Measurements from ENCODE around the gene LYRM4.

LYRM4 gene

DNA sequence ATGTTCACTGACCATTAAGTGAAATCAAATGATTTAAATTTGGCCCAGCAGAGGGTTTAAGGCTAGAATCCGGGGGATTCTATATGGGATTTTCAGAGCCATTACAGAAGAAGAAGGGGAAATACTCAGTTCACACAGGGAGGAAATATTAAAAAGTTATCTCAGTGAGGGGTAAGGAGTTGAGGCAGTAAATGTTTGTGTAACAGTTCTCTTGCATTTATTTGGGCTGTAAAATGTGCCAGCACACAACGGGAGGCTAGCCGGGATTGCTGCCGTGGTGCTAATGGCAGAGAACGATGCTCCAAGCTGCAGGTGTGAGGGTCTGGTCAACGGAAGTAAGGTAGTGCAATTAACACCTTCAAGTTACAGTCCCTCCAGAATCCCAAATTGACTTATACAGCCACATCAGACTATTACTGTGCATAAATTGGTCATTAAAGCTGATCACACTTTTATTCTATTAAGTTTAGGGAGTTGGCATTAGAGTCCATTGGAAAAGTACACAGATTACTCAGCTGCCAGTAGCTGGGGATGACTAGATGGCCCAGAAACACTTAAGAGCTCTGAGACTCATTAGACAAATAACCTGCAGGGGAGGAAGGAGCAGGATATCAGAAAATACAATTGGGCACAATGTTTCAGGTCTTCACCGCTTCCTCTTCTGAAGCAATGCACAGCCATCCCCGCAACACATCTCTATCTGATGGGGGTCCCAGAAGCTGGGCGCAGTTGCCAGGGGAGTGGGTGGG is 144.3 kb downstream of the LYRM4 start:
- no peak for DNase-seq

DNA sequence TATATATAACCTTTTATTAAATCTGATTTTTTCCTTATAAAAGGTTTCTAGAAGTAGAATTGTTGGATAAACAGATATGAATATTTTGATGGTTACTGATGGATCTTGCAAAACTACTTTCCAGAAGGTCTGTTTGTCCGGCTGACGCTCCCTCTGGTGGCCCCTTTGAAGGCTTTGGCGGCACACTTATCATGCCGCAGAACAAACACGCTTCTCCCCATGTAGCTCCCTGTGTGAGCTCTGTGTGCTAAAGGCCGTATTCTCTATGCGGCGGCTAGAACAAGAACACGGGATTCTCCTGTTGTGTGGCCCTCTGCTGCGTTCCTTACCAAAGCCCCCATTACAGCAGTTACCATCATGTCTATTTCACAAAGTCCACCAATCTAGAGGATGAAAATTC is 145.6 kb downstream of the LYRM4 start:
- no peak for DNase-seq

DNA sequence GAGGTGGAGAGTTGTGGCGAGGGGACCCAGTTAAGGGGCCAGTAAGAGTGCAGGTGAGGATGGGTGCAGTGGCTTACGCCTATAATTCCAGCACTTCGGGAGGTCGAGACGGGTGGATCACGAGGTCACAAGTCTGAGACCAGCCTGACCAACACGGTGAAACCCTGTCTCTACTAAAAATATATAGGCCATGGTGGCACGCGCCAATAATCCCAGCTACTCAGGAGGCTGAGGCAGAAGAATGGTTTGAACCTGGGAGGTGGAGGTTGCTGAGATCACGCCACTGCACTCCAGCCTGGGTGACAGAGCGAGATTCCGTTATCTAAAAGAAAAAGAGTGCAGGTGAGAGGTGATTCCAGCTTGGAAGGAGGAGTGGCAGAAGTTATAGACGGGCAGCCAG is 147.7 kb downstream of the LYRM4 start:
- DNase-seq: no peak

DNA sequence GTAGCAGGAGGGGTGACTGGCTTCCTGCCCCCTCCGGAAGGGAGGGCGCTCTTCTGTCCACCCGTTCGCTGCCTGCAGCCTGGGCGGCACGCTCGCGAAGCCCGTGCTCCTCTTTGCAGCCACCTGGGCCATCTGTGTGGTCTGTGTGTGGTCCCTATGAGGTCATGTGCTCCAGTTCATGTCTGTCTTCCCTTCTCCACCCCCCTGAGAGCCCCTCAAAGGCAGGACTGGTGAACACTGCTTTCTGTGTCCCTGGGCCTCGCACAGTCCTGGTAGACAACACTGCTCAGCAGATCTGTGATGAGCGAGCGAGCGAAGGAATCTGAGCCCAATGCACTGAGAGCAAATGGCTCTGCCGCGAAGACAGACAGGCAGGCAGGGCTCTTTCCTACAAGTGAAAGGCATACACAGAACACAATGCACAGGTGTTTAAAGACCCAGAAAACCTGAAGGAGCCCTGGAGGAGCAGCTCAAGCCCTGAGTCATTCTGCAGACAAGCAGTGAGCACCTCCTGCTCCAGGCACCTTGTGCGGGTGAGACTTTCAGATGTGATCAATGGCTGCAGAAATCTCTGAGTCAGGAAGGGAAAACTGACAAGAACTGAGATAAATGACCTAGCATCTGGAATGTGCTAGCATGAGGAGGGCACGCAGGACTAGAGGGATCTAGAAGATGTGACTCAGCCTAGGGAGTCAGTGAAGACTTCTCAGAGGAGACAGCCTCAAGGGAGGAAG is 148.5 kb downstream of the LYRM4 start:
- no peak for DNase-seq

DNA sequence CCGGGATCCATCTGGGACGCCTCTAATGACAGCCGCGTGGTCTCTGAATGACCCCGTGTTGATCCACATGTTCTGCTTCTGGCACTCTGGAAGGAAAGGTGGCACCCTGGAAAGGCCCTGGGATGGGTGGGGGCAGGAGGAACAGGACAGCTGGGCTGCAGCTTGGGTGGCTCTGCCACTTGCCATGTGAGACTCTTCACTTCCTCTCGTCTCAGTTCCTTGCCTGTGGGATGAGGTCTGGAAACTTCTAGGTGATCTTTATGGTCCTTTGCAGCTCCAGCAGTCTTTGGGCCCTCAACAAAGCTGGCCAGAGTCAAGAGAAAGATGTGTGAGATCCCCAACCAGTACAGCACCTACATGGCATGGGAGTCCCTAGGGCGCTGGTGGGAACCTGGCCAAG is 149.1 kb downstream of the LYRM4 start:
- no peak for DNase-seq

DNA sequence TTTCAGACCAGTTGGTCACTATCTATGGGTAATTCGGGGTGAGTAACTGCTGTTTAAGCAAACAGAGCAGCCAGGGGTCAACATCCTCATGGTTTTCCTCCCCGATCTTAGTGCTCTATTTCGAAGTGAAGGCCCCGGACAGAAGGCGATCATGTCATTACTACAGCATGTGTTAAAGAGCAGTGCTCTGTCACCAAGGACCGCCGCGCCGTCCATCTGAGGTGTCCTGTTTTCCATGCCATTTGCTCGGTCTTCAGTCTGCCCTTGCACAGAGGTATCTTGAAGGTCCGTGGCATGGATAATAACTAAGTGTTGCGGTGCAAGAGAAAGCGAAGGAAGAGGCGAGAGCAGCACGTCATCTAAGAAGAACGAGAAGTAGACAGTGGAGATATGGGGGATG is 150.5 kb downstream of the LYRM4 start:
- DNase-seq: no peak

DNA sequence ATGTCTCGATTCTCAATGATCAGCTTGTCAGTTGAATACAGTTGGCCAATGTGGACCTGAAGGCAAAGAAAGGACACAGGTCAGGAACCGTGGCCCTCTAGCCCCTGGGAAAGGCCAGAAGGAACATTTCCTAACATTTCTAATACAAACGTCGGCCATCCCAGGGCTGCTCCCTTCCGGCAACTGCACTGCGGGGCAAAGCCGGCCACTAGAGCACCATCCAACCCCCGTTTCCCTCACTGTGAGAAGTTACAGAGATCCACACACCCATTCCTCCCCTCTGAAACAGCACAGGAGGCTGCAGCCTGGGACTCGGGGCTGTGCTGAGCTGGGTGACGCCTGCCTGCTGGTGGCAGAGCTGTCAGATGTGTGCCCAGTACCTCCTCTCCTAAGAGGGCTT is 151.3 kb downstream of the LYRM4 start:
- no peak for DNase-seq

DNA sequence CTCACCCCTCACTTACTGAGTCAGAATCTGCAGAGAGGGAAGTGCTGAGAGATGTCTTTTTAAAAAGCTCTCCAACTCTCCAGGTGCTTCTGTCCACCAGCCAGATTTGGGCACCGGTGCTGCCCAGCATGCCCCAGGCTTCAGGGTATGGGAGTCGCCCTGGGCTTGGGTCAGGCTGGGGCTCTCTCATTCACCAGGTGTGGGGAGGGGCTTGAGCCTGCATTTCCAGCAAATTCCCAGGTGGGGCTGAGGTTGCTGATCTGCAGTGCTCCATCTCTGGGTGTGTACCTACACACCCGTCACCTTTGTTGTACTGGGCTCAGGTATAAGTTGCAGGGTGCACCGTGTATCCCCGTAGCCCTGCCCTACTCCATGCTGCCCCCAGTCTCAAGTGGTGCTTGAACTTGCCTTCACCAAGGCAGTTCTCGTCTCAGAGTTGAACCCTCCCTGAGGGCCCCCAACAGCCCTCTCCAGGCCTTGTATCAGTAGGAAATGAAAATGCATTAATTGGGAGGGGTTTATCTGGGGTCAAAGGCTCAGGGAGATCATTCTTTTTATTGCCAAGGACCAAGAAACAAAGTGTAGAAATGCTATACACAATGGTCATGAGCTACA is 152.1 kb downstream of the LYRM4 start:
- DNase-seq: no peak

DNA sequence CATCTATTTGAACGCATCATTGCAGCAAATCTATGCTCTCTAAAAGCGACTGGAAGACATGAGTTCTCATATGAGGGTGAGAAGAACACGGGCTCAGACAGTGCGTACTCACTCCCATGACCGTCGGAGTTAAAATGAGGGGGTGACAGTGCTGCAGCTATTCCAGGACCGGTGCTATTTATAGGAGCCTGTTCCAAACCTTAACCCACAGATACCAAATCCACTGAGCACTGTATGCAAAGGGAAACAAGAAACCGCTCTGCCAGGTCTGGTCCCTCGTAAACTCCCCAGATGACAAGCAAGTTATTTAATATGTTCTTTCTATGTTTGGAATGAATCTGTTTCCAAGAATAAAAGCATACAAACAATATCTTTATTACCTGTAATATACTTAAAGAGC is 152.7 kb downstream of the LYRM4 start:
- DNase-seq: no peak

DNA sequence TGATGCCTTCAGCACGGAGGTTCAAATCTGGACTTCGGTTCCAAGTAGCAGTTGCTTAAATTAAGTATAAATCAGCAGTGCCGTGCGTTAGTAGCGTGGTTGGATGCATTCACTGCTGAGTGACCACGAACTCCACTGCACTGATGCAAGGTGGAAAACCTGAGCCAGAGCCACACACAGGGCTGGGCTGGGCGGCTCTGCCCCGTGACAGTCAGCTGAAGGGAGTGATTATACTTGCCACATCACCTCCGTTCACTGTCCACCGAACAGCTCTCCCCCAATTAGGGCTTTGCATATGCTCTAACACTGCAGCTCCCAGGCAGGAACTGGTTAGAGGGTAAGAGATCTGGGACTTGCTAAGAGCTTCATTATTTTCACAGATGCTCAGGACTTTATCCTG is 153.4 kb downstream of the LYRM4 start:
- DNase-seq: no peak

DNA sequence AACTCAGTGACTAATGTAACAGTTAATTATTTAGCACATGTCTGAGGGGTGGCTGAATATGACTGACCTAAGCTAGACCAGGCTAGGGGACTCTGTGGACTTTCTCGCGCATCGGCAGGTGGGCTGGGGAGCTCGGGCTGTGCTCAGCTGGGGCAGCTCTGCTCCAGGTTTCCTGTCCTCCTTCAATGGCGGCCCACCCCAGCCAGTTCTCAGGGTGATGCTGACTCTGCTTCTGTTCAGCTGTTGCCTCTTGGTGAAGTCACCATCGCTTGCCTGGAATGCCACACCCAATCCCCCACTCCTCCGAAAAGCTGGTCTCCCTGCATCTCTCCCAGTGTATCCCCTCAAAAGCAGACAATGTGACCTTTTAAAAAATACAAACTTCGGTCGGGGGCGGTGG is 155.6 kb downstream of the LYRM4 start:
- no peak for DNase-seq

DNA sequence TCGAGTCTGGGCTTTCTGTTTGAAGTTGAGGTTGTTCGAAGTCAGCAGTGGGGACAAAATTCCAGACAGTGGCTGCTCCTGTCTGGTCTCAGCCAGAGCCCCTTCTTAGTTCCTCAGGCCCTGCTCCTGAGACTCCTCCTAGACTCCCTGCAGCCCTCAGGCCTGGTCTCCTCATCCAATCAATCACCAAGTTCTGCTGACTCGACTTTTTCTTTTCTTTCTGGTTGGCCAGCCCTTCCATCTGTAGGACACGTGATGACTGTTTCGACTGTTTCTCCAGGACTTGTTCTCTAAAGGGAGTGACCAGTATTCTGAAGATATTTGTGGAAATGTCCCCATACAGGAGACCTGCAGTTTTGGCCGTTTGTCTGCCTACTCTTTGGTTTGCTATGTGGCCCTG is 156.1 kb downstream of the LYRM4 start:
- no peak for DNase-seq

DNA sequence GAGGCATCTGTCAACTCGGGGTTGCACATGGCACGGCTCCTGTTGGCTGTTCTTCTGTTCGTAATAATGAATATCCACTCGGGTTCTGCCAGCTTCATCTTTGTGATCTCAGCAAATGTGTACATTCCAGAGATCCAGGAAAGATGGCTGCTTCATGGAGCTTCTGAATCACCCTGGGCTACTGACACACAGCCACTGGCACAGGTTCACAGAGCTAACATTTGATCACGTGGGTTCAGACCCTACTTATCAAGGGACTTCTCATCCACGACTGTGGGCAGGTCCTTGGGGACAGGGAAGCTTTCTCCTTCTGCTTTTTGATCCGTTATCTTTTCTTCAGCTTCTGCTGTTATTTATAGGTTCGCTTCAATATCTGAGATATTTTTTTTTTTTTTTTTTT is 157.5 kb downstream of the LYRM4 start:
- DNase-seq: no peak

DNA sequence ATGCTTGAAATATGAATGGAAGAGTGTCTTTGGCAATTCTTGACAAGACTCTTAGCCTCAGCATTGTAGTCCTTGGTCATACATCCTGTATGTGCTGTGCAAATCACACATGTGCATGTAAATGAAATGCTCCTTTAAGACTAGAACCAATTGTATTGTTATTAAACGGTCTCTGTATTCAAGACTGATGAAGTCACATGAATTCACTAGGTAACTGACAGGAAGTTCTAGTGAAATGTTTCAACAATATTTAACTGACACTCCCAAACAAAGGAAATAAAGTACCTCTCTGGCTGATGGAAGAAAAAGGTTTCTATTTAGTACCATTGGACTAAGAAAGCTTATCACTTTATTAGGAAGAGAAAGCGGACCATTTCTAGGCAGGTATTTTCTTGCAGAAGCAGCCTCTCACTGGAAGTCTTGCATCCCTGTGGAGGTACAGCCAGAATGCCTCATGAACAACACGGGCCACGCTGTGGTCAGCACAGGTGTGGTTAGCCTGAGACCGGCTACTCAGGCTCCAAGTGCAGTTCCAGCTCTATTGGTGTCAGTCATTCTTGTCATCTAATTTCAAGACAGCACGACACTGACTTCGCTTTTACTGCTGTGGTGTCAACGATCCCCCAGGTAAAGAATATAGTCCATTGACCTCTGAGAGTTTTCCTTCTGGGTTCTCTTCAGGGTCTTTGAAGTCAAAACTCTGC is 158.3 kb downstream of the LYRM4 start:
- no peak for DNase-seq

DNA sequence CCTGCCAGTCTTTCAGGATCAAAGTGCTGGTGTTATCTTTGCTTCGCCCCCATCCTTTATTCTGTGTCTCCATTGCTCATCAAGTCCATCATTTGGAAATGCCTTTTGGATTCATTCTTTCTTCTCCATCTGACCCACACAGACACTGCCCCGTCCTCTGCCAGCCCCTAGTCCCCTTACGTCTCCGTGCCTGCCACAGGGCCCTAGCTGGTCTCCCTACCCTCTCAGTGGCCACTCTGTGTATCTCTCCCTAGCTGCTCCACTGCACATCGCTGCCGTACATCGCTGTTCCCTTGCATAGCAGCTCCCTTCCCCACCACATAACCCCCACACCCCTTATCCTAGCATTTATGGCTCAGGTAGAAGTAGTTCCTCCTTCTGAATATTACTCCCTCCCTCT is 159.9 kb downstream of the LYRM4 start:
- no peak for DNase-seq

DNA sequence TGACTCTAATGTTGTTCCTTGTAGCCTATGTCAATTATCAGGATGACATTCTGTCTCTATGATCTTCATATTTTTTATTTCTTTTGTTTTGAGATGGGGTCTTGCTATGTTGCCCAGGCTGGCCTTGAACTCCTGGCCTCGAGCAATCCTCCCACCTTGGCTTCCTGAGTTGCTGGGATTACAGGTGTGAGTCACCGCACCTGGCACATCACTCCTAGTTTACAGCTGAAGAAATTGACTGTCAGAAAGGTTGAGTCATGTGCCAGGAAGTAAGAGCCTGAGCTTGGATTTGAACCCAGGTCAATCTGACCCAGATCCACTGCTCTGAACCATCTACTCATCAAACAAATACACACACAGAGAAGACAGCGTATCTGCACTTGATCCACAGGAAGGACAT is 161.2 kb downstream of the LYRM4 start:
- DNase-seq: no peak

DNA sequence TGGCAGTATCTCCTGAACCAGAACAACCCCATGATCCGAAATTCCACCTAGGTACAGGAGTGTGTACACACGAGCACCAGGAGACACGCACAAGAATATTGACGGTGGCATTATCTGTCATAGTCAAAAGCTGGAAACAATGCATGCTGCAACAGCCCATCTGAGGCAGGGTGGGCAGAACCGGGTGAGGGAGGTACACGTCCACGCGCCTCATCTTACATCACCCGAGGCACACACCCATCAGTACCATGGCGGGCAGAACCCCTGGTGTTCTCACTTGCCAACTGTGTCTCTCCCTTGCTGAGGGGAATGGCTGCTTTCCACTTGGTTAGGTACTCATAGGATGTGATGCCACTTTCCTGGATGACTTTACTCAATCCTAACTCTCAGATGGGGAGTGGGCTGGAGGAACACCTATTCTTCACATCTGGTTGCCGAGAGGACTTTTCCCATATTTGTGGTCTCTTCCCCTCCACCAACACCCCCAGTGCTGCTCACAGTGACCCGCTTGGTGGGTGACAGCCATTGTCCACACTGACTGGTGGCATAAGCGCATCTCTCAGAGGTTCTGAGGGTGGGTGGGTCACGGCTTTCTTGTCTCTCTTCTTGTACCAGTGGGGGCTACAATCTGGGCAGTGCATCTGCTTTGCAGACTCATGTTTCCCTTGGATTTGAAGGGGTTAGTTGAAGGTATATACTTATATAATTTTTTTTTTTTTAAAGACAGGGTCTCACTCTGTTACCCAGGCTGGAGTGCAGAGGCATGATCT is 162.1 kb downstream of the LYRM4 start:
- DNase-seq: no peak

DNA sequence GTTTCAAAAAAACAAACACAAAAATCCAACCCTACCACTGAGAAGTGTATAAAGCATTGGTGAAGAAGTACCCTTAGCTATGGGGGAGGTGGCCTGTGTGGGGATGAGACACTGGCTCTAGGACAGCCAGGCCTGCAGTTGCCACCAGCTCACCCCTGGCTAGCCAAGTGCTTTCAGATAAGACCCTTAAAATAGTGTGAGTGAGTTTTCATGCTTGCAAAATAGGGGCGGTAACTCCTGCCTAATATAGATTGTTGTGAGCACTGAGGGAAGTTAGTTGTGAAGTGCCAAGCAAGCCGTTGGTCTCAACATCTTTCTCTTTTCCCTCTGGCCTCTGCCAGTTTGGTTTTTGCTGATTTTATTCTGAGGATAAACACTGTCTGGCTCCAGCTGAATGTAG is 164.3 kb downstream of the LYRM4 start:
- DNase-seq: no peak

DNA sequence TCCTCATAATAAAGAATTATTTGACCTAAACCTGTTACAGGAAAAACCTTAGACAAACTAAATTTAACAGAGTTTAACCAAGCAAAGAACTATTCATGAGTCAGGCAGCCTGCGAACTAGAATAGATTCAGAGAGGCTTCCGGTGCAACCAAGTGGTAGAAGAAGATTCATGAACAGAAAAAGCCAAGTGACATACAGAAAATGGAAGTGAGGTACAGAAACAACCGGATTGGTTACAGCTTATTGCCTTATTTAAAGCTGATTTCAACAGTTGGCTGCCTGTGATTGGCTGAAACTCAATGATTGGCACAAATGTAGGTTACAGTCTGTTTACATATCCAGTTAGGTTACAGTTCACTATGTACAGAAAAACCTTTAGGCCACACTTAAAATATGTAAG is 165.5 kb downstream of the LYRM4 start:
- no peak for DNase-seq

DNA sequence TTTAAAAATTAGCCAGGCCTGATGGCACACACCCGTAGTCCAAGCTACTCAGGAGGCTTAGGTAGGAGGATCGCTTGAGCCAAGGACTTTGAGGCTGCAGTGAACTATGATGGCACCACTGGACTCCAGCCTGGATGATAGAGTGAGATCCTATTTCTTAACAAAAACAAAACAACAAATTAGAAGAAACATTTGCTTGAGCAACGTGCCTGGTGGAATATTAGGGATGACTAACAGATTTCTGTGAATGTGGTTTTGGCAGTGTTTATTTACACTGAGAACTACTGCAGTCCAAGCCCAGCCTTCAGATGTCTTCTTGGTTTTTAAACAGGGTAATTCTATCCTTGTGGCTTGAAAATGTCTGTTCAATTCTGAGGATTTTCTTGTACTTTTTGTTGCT is 166.4 kb downstream of the LYRM4 start:
- DNase-seq: no peak

DNA sequence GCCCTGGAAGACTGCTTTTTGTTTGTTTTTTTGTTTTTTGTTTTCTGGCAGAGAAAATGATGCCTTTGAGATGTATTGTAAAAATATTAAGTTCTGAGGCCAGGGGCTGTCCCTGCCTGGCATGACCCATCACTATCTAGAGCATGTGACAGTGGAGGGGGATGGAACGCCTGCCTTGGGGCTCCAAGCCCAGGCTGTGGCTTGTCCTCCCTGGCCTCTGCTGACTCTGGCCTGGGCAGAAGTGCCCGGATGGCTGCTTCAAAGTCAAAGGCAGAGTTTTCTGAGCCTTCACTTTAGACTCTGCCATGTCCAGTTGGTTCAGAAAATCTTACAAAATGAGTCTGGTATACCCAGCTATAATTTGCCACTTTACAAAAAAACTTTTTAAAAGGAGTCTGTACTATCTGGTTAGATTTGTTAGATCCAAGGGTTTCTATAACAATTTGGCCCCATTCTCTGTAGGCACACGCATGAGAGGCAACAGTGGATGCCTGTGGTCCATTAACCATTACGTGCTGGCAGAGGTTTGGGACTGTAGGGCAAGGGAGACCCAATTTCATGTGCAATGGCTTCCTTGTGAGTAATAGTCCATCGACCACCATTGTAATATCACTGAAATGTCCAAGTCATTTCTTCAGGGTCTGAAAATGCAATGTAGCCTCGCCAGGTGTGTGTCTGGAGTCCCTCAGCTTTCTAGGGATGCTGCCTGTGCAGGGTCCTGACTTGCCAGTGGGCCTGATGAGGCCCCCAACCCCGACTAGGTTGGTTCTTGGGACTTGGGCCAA is 167.3 kb downstream of the LYRM4 start:
- DNase-seq: no peak

All from activated CD4-positive, alpha-beta T cell treated with anti-CD3 and anti-CD28 coated beads, Interleukin-2, amount 50 U/mL, for 48 hours (primary cell).